Measurements from ENCODE around the gene ADAMTS2. TPM values are rescaled to one million over a fixed set of nuclear protein-coding genes. Genes with fewer than 3 reads are reported as not detected.

The ADAMTS2 gene
- total and polyA plus RNA-seq, 2 of the 4 experiments (the other 2 are of a cell fraction), result 19.0 to 58.8 TPM

GRCh38 chr5:179177711-179178575 lies 167.3 kb downstream of the ADAMTS2 start:
- H2BK5ac ChIP-seq (ENCODE audit: low read depth, low read length, poor library complexity, severe bottlenecking), result no peak overlapping the region
- ChIA-PET POLR2A (ENCODE audit: unreplicated experiment) (no interaction called here), CTCF (no interaction called here)
- dilution Hi-C loops (cut with HindIII; ENCODE audit: low sequenced_read_pairs, unreplicated experiment) (no loop called here), intact Hi-C loops (cut with micrococcal nuclease) (no loop called here), in situ Hi-C loops (cut with MboI; ENCODE audit: low sequenced_read_pairs) (no loop called here)
- no peak for DNase-seq
- no peak overlapping the region for H3K23ac ChIP-seq (ENCODE audit: low read depth, low read length)
- H3K27me3 ChIP-seq (ENCODE audit: control insufficient read depth, insufficient read depth, low read length), result no peaks in the 10 kb centered on the region
- 0 out of 2 replicates have a peak, but pooled peaks cover 8% of the 10 kb centered on the region for H3K9me1 ChIP-seq (ENCODE audit: insufficient read depth, low read length)
- H3K4me1 ChIP-seq (ENCODE audit: control insufficient read depth, insufficient read depth, low read length), result no peaks in the 10 kb centered on the region
- H4K5ac ChIP-seq (ENCODE audit: low read depth, low read length), result no peak overlapping the region
- no peak overlapping the region for H3K27ac ChIP-seq (ENCODE audit: insufficient read depth, low read length)
- H3K36me3 ChIP-seq (ENCODE audit: control insufficient read depth, insufficient read depth, low read length), result peaks cover 7% of the 10 kb centered on the region
- H2AK5ac ChIP-seq (ENCODE audit: low read depth, low read length), result no peak overlapping the region
- H4K91ac ChIP-seq (ENCODE audit: insufficient read depth, low read depth, low read length), result no peak overlapping the region
- no peak overlapping the region for H2BK15ac ChIP-seq (ENCODE audit: low read depth, low read length)
- no peak overlapping the region for H3K4me2 ChIP-seq (ENCODE audit: low read depth, low read length)
- BruUV-seq (replicated peaks), result no TSS peak
- H2BK120ac ChIP-seq (ENCODE audit: low read depth, low read length), result no peak overlapping the region
- no peak overlapping the region for H2AK9ac ChIP-seq (replicated peaks; ENCODE audit: low read depth, low read length, poor library complexity)
- no peak overlapping the region for H3K4me3 ChIP-seq (ENCODE audit: insufficient read depth, low read depth, low read length)
- H2AFZ ChIP-seq (replicated peaks; ENCODE audit: low read length, poor library complexity), result no peak overlapping the region
- ATAC-seq (ENCODE audit: low read depth), result no peak
- WGBS, 2 experiments (ENCODE audit: extremely low coverage in 2 of 2, insufficient read length in 1 of 2), result 100% methylated on average over 1 of the region's 10 CpGs; no CpG with 5 or more reads in 1 of the 2 experiments
- no peak overlapping the region for H3K9ac ChIP-seq (ENCODE audit: low read depth, low read length)
- H3K14ac ChIP-seq (replicated peaks; ENCODE audit: low read depth, low read length), result no peak overlapping the region
- H4K8ac ChIP-seq (ENCODE audit: low read depth in 2 of 2, low read length in 2 of 2), result no peak overlapping the region
- H2BK20ac ChIP-seq (ENCODE audit: low read depth, low read length), result no peak overlapping the region
- H3K9me3 ChIP-seq (ENCODE audit: control insufficient read depth, insufficient read depth, low read length), result peaks cover 2% of the 10 kb centered on the region
- no peak overlapping the region for H3K56ac ChIP-seq (ENCODE audit: extremely low read depth, insufficient read depth, low read length)
- H3K18ac ChIP-seq (ENCODE audit: low read depth, low read length), result no peak overlapping the region
- no peaks in the 10 kb centered on the region; a peak in 2 of 4 replicates for H3K79me1 ChIP-seq (ENCODE audit: low read depth in 1 of 2, low read length in 2 of 2)
- no peaks in the 10 kb centered on the region for H4K20me1 ChIP-seq (ENCODE audit: insufficient read depth, low read length)
- H3K4ac ChIP-seq (ENCODE audit: low read depth, low read length), result no peak overlapping the region
- TF ChIP-seq NFE2L2 (IDR thresholded peaks at IDR 0.05; ENCODE audit: low read depth, low read length) (no peak), USF2 (IDR thresholded peaks at IDR 0.05; ENCODE audit: low read depth, low read length) (no peak), CEBPB (IDR thresholded peaks at IDR 0.05; ENCODE audit: low read depth, low read length) (no peak), CHD1 (IDR thresholded peaks at IDR 0.05; ENCODE audit: low read depth, low read length) (no peak), MAZ (IDR thresholded peaks at IDR 0.05; ENCODE audit: borderline replicate concordance, low read depth, low read length) (no peak), POLR2A (IDR thresholded peaks at IDR 0.05; ENCODE audit: low read depth, low read length) (no peak), BHLHE40 (IDR thresholded peaks at IDR 0.05; ENCODE audit: low read depth, low read length) (no peak), MXI1 (IDR thresholded peaks at IDR 0.05; ENCODE audit: borderline replicate concordance, low read depth, low read length) (no peak), RAD21 (IDR thresholded peaks at IDR 0.05; ENCODE audit: low read length) (no peak), FOS (IDR thresholded peaks at IDR 0.05; ENCODE audit: low read depth, low read length) (no peak), ELK1 (IDR thresholded peaks at IDR 0.05; ENCODE audit: borderline replicate concordance, low read depth, low read length) (no peak), SMC3 (IDR thresholded peaks at IDR 0.05; ENCODE audit: low read depth, low read length) (no peak), RCOR1 (IDR thresholded peaks at IDR 0.05; ENCODE audit: insufficient replicate concordance, low read length) (no peak), MAFK (IDR thresholded peaks at IDR 0.05; ENCODE audit: low read depth, low read length) (no peak)
- TF ChIP-seq, protein P1, sequence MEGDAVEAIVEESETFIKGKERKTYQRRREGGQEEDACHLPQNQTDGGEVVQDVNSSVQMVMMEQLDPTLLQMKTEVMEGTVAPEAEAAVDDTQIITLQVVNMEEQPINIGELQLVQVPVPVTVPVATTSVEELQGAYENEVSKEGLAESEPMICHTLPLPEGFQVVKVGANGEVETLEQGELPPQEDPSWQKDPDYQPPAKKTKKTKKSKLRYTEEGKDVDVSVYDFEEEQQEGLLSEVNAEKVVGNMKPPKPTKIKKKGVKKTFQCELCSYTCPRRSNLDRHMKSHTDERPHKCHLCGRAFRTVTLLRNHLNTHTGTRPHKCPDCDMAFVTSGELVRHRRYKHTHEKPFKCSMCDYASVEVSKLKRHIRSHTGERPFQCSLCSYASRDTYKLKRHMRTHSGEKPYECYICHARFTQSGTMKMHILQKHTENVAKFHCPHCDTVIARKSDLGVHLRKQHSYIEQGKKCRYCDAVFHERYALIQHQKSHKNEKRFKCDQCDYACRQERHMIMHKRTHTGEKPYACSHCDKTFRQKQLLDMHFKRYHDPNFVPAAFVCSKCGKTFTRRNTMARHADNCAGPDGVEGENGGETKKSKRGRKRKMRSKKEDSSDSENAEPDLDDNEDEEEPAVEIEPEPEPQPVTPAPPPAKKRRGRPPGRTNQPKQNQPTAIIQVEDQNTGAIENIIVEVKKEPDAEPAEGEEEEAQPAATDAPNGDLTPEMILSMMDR (conservative IDR thresholded peaks at IDR 0.05; ENCODE audit: low read depth, low read length), result no peak
